ENCODE data around the gene CBLL2. TPM values are rescaled to one million over a fixed set of nuclear protein-coding genes. Genes with fewer than 3 reads are reported as not detected.

CBLL2 gene
- total RNA-seq, 1 donor from 2014 or later: not detected

Other genes starting within 250 kb of the CBLL2 start
- 2.0 TPM for gene PHEX, start 240.6 kb upstream of the CBLL2 start, total RNA-seq